NCI-H1105 treated with DMSO at 0.1 percent for 48 hours (cell line): ENCODE results near the gene DYRK1A.
"Not testable (repeated sequence)": the region's sequence is repeated elsewhere in the genome, so short reads cannot be mapped to it uniquely, and the experiment has no call there.

ENCODE experiments used
- DNase-seq: peaks from one replicate; lab custom pipeline; 2025; lab: John Stamatoyannopoulos, UW

DYRK1A gene

DNA sequence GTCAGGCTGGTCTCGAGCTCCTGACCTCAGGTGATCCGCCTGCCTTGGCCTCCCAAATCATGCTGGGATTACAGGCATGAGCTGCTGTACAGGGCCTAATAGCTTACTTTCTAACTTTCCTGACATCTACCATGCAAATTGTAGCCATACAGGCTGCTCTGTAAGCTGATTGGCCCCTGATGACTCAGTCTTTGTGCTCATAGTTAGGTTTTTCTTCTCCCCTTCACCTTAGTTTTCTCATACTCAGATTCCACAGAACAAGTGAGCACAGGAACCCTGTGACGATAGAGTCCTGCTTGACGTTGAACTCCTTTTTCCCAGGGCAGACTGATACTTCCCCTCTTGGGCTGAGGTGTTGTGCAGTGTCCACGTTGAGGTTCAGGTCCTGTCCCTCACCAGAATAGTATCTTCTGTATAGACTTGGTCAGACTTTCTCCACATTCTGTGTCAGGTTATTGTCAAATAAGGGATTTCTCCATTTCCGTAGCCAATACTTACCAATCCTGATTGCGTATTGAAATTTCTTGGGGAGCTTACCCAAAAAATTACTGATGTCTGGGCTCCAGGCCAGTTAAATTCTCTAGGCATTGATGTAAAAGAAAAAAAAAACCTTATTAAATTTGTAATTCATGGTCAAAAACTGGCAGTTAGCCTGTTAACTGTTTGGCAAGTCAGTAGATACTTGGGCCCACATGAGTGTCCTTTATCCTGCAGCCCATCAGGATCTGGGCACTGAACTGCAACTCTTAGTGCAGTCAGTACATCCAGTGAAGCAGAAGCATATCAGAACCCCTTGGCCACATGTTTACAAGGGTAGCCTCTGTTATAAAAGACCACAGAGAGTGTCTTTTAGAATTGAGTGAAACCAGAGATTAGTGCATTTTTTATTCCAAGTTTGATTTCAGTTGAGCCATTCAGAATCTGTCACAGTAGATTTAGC lies 118.2 kb downstream of the DYRK1A start:
- DNase-seq, result no peak

DNA sequence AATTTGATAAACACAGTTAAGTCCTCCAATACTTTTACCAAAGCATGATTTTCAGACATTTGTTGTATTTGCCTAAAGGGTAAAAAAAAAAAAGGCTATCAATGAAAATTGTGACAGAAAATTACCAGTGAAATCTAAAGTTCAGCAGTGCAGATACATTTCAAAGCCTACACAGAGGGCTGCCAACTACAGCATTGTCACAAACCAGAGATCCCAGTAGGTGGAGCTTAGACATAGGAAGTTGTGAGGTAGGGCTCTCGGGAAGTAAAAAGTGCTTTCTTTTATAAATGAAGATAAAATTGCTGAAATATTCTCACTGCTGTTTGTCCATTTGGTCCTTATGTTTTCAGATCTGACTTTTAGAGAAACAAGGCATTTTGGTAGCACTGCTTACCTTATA lies 123.0 kb downstream of the DYRK1A start:
- no peak for DNase-seq

DNA sequence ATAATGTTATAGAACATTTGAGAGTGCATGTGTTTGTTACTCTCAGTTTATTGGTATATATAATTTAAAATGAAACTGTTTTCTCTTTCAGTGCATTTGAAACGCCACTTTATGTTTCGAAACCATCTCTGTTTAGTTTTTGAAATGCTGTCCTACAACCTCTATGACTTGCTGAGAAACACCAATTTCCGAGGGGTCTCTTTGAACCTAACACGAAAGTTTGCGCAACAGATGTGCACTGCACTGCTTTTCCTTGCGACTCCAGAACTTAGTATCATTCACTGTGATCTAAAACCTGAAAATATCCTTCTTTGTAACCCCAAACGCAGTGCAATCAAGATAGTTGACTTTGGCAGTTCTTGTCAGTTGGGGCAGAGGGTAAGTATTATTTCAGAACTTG lies 123.5 kb downstream of the DYRK1A start:
- DNase-seq, result no peak

DNA sequence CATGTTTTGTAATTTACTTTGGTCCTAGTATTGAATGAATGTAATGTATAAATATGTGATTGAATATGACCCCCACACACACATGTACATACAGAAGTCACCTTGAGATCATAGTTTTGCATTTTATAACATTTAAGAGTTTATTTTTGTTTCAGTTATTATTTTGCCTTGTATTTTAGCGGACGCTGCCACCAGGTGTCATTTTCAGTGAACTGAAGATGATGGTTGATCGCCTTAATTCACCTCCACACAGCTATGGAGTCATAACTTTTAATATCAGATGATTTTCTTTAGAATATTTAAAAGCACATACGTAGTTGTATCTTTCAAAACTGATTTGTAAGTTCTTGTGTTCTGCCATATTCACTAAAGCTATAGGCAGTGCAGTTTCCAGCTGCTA lies 130.4 kb downstream of the DYRK1A start:
- no peak for DNase-seq

DNA sequence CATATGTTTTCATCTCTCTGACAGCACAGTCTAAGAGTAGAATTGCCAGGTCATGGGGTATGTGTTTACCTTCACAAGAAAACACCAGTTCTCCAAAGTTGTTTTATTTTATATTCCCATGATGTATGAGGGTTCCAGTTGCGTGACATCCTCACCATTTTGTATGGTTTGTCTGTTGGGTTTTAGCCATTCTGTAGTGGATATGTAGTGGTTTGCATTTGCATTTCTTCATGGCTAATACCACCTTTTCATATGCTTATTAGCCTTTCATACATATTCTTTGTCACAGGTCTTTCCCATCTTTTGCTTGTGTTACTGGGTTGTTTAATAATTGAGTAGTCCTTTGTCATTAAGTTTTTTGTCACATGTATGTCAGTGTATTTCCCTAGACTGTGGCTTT lies 132.1 kb downstream of the DYRK1A start:
- DNase-seq, result no peak

DNA sequence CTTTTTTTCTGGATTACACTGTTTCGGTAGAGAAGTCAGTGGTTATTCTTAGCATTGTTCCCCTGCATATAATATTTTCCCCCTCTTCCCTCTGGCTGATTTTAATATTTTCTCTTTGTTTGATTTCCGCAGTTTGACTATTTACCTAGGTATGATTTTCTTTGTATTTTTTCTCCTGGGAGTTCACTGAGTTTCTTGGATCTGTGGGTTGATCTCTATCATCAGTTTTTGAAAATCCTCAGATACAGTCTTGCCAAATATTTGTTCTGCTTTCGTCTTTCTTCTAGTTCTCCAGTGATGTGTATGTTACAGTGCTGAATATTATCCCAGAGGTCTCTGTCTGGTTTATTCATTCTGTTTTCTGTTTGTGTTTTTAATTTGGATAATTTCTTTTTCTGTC lies 136.4 kb downstream of the DYRK1A start:
- DNase-seq, result no peak

DNA sequence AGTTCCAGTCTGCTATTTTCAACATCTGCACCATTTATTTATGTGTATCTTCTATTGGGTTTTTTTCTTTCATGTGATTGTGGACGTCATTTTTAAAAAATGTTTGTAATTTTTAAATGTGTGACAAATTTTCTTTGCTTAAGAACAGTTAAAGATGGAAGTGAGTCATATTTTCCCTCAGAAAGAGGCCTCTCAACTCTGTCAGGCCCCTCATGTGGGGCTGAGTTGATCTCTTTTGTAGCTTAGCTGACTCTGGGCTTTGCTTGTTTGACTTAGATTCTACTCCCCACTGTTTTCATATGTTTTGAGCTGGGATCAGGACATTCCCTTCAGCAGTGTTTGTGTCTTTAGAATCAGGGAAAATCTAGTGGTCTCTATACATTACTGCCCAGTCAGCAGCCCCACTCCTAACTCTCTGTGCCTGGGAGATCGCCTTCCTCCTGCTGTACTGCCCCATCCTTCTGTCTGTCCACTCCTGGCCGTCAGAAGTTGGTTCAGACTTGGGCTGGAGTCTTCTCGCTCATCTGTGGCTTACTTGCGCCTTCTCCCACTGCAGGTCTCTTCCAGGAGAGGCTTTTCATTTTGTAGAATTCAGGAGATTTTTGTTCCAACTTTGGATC lies 137.4 kb downstream of the DYRK1A start:
- no peak for DNase-seq

DNA sequence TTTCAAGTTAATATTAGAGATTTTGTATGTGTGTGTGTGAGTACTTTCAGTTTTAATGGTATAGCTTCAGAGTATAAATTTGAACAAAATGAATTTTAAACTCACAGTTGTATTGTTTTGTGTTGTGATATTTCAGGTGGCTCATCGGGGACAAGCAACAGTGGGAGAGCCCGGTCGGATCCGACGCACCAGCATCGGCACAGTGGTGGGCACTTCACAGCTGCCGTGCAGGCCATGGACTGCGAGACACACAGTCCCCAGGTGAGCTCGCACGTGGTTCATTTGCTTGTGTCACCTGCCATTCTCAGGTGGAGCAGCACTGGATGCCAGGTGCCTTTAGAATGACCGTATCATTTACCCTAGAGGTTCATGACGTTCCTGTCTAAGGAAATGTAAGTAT lies 139.4 kb downstream of the DYRK1A start:
- DNase-seq, result no peak

DNA sequence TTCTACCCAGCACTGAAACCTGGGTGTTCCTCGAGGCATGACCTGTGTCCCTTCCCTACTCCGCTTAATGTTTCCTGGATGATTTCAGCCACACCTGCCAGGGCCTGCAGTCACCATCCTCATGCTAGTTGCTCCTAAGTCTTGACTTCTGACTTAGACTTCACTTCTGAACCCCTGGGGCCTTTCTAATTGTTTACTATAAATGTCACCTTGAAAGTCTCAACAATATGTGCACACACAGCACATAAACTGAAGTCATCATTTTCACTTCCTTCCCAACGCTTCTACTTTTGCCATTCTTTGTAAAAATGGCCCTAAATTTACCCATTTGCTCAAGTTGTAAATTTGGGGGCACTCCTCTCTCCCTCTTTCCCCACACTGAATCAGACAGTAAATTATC lies 141.1 kb downstream of the DYRK1A start:
- DNase-seq, result no peak

DNA sequence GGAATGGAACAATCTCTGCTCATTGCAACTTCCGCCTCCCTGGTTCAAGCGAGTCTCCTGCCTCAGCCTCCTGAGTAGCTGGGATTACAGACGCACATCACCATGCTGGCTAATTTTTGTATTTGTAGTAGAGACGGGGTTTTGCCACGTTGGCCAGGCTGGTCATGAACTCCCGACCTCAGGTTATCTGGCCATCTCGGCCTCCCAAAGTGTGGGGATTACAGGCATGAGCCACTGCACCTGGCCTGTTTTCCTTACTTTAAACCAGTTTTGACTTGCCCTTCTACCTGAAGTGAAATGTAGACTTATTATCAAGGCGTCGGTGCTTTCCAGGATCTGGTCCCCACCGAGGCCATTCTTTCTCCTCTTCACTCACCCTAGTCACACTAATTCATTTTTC lies 141.8 kb downstream of the DYRK1A start:
- DNase-seq, result no peak

DNA sequence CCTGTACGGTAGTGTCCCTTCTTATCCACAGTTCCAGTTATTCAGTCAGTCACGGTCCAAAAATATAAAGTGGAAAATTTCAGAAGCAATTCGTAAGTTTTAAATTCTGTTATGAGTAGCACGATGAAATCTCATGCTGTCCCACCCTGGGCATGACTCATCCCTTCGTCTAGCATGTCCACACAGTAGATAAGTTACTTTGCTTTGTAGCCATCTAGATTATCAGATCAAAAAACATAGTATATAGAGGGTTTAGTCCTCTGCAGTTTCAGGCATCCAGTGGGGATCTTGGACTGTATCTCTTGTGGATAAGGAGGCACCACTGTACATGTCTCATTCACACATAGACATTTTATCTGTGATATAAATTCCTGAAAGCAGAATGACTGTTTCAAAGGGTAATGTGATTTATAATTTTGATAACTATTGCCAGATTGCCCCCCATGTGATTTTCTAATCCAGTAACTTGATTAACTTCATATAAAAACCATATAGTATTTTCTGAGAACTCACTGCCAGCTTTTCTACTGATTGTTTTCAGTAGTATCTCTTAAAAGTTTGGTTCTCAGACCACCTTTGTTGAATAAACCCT lies 143.3 kb downstream of the DYRK1A start:
- DNase-seq, result no peak

DNA sequence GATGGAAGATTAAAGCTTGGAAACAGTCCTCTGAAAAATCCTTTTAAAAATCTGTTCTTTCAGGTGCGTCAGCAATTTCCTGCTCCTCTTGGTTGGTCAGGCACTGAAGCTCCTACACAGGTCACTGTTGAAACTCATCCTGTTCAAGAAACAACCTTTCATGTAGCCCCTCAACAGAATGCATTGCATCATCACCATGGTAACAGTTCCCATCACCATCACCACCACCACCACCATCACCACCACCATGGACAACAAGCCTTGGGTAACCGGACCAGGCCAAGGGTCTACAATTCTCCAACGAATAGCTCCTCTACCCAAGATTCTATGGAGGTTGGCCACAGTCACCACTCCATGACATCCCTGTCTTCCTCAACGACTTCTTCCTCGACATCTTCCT lies 145.3 kb downstream of the DYRK1A start:
- DNase-seq, result no peak

DNA sequence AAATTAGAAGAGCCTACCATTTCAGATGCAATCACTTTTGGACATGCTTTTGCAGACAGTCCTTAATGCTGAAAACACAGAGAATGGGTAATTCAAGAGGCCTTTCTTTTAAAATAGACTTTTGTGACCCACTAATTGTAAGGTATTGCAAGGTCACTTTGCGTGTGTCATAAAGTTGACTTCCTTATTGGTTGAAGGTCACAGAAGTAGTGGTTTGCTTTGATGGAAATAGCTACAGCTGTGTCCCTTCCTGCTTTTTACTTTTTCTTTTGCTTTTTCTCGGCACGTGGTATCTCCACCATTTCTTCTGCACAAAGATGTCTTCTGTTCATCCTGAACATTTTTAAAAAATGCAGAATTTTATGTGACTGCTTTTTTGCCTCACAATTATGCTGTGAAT lies 146.8 kb downstream of the DYRK1A start:
- DNase-seq, result no peak

DNA sequence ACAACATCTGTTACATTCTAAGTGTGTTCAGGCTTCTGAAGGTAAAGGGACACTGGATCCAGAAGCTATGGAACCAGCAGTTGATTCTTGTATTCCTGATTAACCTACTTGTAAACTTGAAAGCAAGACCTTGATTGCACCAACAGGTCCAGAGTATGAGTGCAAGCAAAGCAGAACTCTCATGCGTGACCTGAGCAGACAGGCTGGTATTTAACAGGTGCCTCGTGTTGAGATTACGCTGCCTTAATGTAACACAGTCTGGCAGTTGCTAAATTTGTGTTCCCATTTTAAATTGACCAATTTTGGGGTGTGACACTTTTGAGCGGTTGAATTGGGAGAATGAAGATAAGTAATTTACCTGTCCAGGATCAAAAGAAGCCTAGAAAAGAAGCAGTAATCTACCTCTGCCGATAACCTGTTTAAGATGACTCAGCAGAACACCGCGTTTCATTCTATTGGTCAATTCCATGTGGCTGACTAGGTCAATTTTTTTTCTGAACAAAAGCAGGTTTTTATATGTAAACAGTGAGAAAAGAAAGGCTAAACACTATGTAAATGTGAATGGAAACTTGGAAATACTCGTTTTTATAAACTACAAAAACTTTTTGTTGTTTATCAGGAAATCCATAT lies 147.6 kb downstream of the DYRK1A start:
- DNase-seq, result no peak

DNA sequence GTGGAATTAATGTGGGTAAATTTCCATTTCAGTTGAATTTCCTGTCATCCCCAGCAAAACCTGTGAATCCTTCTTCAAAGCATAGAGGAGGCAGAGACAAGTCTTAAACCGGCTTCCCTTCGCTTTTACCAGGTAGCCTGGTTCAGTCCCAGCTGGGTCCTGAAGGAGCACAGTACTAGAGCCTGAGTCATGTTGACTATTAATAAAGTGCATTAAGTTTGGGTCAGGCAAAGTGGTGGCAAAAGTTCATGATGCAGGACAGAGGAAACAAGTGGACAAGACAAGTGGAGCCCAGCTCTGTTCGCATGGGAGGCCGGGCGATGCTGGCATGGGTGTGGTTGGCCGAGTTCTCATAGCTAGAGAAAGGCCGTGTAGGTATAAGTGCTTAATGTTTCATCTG lies 150.4 kb downstream of the DYRK1A start:
- DNase-seq, result no peak

DNA sequence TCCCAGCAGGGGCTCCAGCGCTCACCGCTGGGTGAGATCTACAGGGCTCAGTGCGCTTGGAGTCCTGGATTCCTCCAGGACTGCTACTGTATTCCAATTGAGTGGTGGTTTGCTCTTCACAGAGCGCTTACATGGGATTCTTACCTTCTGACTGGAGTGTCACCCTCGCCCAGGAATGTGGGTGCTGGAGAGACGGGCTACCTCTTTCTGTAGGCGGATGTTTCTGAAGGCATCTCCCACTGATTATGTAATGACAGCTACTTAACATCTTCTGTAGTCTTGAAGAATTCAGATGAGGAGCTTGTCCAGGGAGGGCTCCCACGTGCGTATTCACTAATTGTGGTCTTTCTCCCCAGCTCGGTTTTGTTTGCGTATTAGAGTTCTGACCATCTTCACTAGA lies 154.2 kb downstream of the DYRK1A start:
- DNase-seq, result no peak

DNA sequence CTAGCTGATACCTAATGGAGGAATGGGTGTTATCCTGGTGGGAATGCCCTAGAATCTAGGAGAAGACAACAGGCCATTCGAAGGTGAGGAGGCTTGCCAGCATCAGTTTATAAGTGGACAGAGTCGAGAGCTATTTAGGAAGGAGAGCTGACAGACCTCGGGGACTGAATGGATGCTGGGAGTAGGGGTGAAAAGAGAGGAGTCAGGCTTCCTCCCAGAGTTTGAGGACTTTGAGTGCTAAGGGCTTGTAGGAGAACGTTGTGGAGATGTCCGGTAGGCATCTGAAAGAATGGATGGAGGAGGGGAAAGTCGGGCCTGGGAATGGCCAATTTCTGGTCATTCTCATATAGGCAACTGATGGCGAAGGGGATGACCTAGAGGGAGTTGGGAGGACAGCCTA lies 155.1 kb downstream of the DYRK1A start:
- no peak for DNase-seq

DNA sequence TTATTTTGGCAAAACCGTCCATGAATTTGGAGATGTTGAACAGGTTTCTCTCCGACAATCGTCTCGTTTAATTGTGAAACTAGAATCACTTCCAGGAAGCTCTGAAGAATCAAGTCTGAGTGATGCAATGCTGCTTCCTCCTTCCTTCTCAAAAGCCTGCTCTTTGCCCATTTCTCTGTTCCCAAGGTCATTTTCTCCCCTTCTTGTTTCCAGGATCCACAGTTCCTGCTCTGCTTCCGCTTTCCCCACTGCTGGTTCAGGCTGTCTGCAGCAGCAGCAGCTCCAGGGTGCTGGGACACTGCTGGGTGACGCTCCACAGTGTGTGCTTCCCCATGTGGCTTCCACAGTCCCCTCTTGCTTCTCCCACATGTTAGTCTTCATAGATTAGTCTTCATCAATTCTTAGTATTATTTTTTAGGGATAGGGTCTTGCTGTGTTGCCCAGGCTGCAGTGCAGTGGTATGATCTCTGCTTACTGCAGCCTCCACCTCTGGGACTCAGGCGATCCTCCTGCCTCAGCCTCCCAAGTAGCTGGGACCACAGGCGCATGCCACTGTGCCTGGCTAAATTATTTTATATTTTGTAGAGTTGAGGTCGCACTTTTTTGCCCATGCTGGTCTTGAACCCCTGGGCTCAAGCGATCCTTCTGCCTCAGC lies 156.2 kb downstream of the DYRK1A start:
- no peak for DNase-seq

DNA sequence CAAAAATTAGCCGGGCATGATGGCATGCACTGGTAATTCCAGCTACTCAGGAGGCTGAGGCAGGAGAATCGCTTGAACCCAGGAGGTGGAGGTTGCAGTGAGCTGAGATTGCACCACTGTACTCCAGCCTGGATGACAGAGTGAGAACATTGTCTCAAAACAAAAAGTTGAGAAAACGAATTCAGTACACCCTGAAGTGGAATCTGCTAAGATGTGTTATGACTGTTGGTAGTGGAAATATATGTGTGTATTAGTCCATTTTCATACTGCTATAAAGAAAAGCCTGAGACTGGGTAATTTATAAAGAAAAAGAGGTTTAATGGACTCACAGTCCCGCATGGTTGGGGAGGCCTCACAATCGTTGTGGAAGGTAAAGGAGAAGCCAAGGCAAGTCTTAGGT lies 158.4 kb downstream of the DYRK1A start:
- not testable (repeated sequence) for DNase-seq

DNA sequence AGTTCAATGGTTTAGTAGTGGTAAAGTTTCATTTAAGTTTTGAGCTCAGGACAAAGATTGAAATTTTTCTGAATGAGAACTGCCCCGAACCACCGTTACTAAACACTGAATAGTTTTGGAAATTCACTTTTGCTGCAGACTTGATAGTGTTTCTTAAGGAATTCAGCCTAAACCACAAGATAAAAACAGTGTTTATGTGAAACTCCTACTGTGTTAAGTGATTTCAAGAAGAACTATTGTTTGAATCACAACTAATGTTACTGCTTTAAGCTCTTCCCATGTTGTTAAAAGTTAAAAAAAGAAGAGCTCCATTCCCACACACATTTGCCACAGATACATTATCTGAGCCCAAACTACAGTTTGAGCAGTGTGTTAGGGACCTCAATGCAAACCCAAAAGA lies 159.2 kb downstream of the DYRK1A start:
- DNase-seq, result no peak

DNA sequence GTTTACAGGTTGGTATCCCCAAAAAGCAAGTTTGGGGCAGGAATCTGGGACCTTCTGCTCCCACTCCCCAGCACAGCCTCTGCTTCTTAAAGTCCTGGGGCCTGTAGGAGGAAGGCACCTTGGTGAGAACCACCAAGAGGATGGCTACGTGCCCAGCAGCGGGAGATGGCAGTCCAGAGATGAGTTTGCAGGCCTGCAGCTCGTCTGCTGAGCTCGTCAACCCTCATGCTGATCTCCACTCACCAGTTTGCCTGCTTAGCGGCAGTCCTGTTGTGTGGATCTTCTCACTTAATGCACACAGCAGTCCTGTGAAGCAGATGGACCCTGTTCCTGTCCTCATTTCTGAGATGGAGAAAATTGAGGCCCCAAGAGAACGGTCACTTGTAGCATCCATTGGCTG lies 160.5 kb downstream of the DYRK1A start:
- no peak for DNase-seq

DNA sequence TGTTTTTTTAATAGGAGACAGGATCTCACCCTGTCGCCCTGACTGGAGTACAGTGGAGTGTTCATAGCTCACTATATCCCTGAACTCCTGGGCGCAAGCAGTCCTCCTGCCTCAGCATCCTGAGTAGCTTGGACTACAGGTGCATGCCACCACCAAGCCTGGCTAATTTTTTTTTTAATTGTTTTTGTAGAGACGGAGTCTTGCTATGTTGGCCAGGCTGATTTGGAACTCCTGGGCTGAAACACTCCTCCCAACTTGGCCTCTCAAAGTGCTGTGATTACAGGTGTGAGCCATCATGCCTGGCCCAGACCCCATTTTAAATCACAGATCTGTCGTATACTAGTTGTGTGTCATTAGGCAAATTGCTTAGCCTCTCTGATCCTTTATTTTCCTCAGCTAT lies 161.1 kb downstream of the DYRK1A start:
- DNase-seq, result no peak
